HuH-7 (cell line): Measurements from ENCODE around the gene SPATA6.
"Not testable (repeated sequence)": the region's sequence is repeated elsewhere in the genome, so short reads cannot be mapped to it uniquely, and the experiment has no call there.

Experiments
- DNase-seq: peaks from one replicate; pipeline ENCODE4 v3.0.0; 2011; ENCODE audit warnings: low spot score

Gene SPATA6

GRCh38 chr1:48344373-48344772 lies 127.6 kb downstream of the SPATA6 start:
- no peak for DNase-seq

- no peak for DNase-seq
Observed at GRCh38 chr1:48341221-48341620, 130.8 kb downstream of the SPATA6 start.

GRCh38 chr1:48338257-48338656 lies 133.7 kb downstream of the SPATA6 start:
- no peak for DNase-seq

DNA sequence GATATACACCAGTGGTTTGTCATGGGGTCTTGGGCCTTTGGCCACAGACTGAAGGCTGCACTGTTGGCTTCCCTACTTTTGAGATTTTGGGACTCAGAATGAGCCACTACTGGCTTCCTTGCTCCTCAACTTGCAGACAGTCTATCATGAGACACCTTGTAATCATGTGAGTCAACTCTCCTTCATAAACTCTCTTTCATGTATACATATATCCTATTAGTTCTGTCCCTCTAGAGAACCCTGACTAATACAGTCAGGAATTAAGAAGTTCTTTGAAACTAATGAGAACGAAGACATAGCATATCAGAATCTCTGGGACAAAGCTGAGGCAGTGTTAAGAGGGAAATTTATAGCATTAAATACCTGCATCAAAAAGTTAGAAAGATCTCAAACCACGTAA lies 138.7 kb downstream of the SPATA6 start:
- no peak for DNase-seq

- DNase-seq = no peak
Observed at GRCh38 chr1:48332115-48332514, 139.9 kb downstream of the SPATA6 start.

GRCh38 chr1:48329905-48330304 lies 142.1 kb downstream of the SPATA6 start:
- DNase-seq = no peak

DNA sequence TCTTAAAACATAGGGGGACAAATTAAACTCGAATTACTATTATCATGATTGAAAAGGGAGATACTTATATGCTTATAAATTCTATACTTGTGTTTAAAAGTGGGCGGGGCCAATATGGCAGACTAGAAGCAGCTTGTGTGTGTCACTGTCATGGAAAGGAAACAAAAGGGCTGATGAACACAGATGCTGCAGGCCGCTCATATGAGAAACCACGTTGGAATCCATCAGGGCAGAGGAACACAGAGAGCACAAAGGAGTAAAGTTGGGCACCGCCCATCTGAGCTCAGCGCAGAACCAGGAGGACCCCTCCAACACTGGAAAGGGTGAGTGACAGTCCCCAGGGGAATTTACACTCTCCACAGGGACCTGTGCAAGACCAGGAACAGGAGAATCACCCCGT lies 142.5 kb downstream of the SPATA6 start:
- no peak for DNase-seq

DNA sequence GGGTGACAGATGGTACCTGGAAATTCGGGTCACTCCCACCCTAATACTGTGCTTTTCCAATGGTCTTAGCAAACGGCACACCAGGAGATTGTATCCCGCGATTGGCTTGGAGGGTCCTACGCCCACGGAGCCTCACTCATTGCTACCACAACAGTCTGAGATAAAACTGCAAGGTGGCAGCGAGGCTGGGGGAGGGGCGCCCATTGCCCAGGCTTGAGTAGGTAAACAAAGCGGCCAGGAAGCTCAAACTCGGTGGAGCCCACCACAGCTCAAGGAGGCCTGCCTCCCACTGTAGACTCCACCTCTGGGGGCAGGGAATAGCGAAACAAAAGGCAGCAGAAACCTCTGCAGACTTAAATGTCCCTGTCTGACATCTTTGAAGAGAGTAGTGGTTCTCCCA lies 160.2 kb downstream of the SPATA6 start:
- DNase-seq = not testable (repeated sequence)

- no peak for DNase-seq
Observed at GRCh38 chr1:48309564-48310082, 162.4 kb downstream of the SPATA6 start.

DNA sequence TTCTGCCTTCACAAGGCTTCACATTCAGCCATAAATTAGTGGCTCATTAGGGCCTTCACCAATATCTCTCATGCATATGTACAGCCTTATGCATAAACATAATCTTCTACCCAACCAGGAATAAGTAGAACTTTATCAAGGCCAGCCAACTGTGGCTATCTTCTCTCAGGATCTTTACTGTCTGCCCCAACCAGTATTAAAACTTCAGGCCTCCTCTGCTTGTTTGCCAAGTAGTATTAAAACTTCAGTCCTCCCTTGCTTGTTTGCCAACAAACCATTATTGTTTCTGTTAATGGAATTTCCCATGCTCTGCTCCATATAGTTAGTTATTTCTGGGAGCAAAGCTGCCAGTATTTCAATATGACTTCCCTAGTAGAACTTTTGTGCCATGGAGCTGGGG lies 169.4 kb downstream of the SPATA6 start:
- DNase-seq = no peak

DNA sequence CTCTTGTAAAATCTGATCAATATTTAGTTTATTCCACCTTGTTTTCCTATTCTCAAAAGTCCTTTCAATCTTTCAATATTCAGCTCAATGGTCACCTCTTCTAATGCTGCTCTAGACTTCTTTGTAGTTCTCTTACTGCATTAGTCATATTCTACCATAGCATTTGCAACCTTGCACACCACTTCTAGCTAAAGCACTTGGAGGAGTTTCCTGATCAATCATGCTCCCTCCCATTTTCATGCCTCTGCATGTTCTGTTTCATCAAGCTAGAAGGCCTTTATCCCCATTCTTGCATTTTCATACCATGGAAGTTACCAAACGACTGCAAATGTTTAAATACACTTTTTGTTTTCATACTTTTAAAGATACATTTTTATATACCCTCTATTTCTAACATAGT lies 177.3 kb downstream of the SPATA6 start:
- no peak for DNase-seq

GRCh38 chr1:48294094-48294493 lies 177.9 kb downstream of the SPATA6 start:
- not testable (repeated sequence) for DNase-seq

GRCh38 chr1:48292706-48293105 lies 179.3 kb downstream of the SPATA6 start:
- DNase-seq = no peak

DNA sequence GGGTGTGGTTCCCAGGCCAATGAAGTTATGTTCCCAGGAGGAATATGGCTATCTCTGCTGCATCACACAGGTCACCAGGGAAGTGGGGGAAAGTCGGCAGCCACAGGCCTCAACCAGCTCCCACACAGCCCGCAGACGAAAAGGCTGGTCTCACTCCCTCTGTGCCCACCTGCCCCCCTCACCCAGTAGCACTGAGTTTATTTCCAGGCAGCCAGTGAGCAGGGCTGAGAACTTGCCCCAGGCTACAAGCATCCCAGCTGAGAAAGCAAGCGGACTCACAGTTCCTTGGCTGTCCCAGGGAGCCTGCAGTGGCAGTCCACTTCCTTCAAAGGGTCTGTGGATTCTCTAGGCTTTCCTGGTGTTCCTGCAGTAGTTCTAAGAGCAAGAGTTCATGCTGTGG lies 180.6 kb downstream of the SPATA6 start:
- no peak for DNase-seq

- DNase-seq = no peak
Observed at GRCh38 chr1:48285525-48285924, 186.5 kb downstream of the SPATA6 start.

- DNase-seq = not testable (repeated sequence)
Observed at GRCh38 chr1:48284696-48285420, 187.1 kb downstream of the SPATA6 start.

- DNase-seq = not testable (repeated sequence)
Observed at GRCh38 chr1:48282329-48282728, 189.7 kb downstream of the SPATA6 start.

- not testable (repeated sequence) for DNase-seq
Observed at GRCh38 chr1:48277437-48277836, 194.6 kb downstream of the SPATA6 start.

DNA sequence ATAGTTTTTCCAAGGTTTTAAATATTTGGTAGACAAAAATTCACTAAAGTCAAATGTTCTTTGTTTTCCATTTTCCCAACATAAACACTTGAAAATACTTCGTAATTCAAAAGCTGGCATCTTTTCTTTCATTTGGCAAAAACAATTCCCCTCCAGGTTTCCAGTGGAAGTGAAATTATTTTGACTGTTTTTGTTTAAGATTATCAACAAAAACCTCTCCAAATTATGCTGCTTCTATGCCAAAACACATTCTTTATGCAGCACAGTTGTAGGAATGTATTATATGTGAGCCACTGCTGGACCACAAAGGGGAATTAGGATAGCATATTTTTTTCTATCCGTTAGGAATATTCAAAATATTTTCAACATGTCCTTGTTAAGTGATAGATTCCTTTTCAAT lies 205.4 kb downstream of the SPATA6 start:
- no peak for DNase-seq

DNA sequence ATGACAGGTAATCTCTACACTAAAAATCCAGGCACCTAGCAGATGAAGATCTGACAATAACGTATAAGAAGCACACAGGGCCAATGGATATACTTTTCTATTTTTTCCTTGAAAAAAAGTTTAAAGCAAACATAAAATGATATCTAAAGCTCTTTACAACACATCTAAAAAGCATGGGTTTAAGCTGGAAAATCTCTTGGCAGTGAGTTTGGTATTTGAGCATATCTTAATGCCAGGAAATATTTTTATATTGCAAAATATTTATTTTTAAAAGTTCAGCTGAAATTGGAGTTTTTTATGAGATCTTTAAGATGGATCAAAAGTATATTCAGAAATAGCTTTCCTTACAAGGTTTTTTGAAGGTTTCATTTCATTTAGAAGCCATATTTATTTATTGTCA lies 209.0 kb downstream of the SPATA6 start:
- DNase-seq = no peak

GRCh38 chr1:48261881-48262400 lies 210.1 kb downstream of the SPATA6 start:
- no peak for DNase-seq

DNA sequence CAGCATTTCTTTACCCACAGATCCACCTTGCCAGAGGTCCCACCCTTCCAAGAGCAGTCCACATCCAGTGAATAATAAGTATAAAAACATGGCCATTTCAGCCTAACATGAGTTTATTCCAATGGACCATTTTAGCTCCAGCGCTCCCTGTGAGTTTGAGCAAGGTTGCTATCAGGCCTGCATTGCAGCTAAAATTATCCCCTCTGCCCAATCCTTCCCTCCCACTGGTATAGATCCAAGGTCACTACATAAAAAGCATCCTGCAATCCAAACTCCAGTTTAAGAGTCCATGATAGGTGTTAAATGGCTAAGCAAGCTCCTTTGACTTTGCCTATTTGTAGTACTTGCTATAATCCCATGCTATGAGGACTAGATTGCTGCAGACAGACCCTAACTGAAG lies 213.9 kb downstream of the SPATA6 start:
- no peak for DNase-seq

DNA sequence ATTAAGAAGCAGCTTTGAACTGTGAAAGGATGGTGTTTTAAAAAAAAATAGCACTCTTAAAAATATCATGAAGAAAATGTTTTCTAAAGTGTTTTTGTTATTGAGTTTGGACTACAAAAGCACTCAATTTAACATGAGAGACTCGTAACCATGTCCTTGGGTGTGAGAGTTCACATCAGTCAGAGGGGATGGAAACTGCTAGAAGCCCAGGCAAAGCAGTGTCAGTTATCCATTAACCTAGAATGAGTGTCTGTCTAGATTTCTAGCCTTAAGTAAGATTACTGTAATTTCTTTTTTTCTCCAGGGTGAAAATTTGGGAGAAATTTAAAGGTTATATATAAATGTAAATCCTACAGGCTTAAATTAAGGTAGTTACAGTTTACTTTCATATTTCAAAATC lies 217.8 kb downstream of the SPATA6 start:
- no peak for DNase-seq

- no peak for DNase-seq
Observed at GRCh38 chr1:48251821-48252220, 220.2 kb downstream of the SPATA6 start.
